Stimulated activated CD8-positive, alpha-beta memory T cell treated with anti-CD3 and anti-CD28 coated beads, Interleukin-7, amount 100 ng/mL, for 4 hours (primary cell): ENCODE measurements around the gene MT1X.
"Not testable (repeated sequence)": the region's sequence is repeated elsewhere in the genome, so short reads cannot be mapped to it uniquely, and the experiment has no call there.

Experiments used
- DNase-seq, 2 donors: peaks; one replicate each; pipeline ENCODE4 v3.0.0-alpha.2; 2020; ENCODE audit warnings: low read depth in 2 of 2

The MT1X gene

DNA sequence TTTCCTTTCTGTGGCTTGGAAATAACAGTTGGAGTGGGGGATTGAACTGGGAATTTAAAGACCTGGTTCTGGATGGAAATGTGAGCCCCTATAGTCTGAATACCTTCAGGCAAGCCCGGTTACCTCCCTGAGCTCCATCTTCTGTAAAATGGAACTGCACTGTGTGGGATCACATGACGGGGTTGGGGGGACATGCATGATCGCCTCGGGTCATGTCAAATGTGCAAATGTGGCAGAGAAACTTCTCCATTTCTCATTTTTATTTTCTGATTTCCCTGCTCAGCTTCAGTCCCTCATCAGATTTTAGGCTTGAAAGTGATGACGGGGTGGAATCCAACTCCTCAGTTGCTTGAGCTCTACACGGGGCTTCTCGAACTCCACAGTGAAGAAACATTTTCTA, 29.1 kb upstream of the MT1X start:
- no peak for DNase-seq

GRCh38 chr16:56657555-56658326, 24.5 kb upstream of the MT1X start, which contains the start of gene MT1F:
Gene MT1F, plus strand, starts transcription at chr16:56657959. Its CDS starts 100 bp downstream, at chr16:56658059.
- peak; percentile 37 to 62 for DNase-seq

GRCh38 chr16:56658327-56658875, 23.9 kb upstream of the MT1X start:
- DNase-seq, result no peak

- no peak for DNase-seq
Measured at GRCh38 chr16:56662357-56663354, 19.6 kb upstream of the MT1X start.

- no peak for DNase-seq
Measured at GRCh38 chr16:56664506-56664905, 17.8 kb upstream of the MT1X start.

DNA sequence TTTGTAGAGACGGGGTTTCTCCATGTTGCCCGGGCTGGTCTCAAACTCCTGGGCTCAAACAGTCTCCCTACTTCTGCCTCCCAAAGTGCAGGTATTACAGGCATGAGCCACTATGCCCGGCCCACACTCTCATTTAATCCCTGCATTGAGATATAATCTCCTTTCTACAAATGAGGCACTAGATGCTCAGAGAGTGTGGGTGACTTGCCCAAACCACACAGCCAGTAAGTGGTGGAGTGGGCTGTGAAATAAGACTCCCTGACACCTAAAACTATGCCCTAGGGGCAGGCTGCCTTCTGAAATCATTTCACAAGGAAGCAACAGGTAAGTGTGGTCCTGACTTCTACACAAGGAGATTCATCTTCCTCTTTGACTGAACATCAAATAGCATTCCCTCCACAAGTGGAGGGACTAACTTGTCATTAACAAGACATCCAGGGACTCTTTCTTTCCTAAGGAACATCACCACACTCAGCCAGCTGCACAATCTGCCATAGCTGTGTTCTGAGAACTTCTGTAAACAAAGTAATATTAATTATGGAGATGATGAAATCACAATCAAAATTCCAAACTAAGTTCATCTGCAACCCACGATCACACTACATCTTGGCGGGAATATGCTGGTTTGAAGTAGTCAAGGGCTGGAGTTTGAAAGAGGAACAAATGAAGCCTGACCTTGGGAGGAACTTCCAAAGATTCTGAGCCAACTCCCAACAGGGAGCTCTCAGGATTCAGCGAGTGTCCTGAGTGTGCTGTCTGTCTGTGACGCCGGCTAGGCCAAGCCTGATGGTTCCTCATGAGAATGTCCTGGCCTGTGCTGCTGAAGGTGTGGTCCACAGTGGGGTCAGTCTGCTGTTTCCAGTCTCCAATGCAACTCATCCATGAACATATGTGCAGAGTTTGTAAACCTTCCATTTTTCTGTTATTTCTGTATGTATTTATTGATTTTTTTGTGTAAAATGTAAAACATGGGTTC, 16.7 kb upstream of the MT1X start:
- not testable (repeated sequence) for DNase-seq

- DNase-seq, result no peak
Measured at GRCh38 chr16:56667581-56668571, 14.4 kb upstream of the MT1X start, which contains the start of gene MT1G. Gene MT1G, minus strand, starts transcription at chr16:56668065. Its CDS starts 72 bp downstream, at chr16:56667993.

GRCh38 chr16:56669005-56669839, 13.0 kb upstream of the MT1X start, which contains the start of gene MT1H:
Gene MT1H, plus strand, starts transcription at chr16:56669814. Its CDS starts 71 bp downstream, at chr16:56669885.
- DNase-seq, result no peak

DNA sequence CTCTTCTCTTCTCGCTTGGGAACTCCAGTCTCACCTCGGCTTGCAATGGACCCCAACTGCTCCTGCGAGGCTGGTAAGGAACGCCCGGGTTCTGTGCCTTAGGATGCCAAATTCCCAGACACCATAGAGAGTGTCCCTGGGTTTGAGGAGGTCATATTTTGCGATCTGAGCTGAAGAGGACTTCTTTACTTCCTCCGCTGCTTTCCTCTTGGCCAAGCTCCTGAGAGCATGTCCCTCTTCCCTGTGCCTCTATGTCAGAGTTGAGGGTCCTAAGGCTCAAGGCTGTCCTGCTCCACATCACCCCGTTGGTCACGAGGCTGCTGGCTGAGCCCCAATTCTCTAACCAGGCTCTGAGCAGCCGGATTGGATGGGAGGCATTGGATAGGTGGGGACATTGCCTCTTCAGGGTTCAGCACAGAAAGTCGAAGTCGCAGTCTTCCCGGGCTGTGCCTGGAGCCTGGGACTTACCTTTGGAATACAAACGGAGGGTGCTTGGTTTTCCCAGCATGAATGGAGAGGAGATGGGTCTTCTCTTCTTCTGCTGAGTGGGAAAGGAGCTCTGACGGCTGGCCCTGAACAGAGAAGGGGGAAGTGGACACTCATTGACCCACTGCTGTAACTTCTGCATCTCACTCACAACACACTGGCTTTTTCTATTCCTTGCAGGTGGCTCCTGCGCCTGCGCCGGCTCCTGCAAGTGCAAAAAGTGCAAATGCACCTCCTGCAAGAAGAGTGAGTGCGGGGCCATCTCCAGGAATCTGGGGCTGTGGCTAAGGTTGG, 12.2 kb upstream of the MT1X start:
- no peak for DNase-seq

- DNase-seq, result no peak
Measured at GRCh38 chr16:56670620-56670934, 11.7 kb upstream of the MT1X start.

GRCh38 chr16:56671691-56672090, 10.6 kb upstream of the MT1X start:
- not testable (repeated sequence) for DNase-seq

DNA sequence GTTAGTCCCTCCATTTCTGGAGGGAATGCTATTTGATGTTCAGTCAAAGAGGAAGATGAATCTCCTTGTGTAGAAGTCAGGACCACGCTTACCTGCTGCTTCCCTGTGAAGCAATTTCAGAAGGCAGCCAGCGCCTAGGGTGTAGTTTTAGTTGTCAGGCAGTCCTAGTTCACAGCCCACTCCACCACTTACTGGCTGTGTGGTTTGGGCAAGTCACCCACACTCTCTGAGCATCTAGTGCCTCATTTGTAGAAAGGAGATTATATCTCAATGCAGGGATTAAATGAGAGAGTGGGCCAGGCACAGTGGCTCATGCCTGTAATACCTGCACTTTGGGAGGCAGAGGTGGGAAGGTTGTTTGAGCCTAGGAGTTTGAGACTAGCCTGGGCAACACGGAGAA, 10.1 kb upstream of the MT1X start:
- not testable (repeated sequence) for DNase-seq

DNA sequence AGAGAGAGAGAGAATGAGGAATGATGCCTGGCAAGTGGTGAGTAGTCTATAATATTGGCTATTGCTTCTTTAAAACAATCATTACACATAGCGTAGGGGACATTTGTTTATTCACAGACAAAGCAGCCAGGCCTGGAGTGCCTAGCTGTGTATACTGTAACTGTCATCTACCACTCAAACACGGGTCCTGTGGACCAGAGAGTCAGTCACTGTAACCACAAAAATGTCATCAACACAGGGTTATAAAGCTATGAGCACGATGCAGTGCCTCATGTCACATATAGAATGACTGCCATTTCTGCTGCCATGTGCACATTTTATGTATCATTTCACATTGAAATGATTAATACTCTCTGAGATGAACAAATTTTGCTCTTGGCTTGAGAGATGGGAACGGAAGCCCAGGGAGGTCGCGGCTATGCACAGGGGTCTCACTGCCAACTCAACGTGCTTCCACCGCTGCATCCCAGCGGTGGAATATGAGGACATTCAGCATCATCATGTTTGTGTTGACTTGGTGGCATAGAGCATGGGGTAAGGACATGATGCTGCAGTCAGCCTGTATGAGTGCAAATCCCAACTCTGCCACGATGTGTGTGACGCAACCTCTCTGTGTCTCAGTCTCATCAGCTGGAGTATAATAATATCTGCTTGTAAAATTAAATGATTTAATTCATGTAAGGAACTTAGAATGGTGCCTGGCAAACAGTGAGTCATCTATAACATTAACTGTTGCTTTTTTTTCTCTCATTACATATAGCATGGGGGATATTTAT, 9.3 kb upstream of the MT1X start:
- DNase-seq, result no peak

DNA sequence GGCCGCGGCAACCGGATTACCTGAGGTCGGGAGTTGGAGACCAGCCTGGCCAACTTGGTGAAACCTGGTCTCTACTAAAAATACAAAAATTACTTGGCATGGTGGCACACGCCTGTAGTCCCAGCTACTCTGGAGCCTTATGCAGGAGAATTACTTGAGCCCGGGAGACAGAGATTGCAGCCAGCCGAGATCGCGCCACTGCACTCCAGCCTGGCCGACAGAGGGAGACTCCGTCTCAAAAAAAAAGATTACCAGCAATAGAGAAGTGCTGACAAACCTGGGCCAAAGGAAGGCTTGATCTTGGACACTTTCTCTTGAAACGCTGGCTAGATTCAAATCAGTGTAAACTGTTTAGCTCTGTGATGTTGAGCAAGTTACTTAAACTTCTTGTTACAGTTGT, 8.3 kb upstream of the MT1X start:
- no peak for DNase-seq

DNA sequence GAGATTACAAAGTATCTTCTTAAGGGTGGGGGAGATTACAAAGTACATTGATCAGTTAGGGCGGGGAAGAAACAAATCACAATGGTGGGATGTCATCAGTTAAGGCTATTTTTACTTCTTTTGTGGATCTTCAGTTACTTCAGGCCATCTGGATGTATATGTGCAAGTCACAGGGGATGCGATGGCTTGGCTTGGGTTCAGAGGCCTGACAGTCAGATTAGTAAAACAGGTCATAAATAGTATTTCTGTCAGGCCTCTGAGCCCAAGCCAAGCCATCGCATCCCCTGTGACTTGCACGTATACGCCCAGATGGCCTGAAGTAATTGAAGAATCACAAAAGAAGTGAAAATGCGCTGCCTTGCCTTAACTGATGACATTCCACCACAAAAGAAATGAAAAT, 7.7 kb upstream of the MT1X start:
- DNase-seq, result not testable (repeated sequence)

DNA sequence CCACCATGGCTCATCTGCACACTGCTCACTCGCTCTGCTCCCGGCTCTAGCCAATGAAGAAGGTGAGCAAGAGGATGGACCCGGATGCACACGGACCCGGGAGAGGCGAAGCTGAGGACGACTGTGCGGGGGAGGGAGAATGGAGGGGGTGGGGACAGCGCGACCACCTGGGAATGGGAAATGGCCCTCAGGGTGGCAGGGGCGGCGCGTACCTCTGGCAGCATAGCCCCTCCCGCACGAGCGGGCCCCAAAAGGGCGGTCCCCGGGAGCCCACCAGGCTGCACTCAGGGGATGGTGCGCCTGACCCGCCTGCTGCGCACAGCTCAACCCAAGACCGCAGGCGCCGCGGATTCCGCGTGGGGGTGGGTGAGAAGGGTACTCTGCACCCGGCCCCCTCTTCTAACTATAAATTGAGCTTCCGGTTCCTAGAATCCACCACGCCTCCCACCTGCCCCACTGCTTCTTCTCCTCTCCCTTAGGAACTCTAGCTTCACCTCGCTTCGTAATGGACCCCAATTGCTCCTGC, 6.5 kb upstream of the MT1X start:
- DNase-seq, result peak; percentile 39 to 65

DNA sequence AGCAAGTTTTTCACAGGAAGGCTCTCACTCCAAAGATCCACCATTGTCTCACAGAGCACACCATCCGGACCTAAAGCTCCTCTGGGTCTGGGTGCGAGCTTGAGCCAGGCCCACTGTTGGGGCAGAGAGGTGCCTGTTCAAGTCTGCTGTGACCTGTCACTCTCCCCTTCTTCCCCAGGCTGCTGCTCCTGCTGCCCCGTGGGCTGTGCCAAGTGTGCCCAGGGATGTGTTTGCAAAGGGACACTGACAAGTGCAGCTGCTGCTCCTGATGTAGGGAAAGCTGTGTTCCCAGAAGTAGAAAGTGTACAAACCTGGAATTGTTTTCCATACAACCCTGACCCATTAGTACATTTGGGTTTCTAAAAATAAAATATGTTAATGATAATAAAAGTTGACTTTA, 4.8 kb upstream of the MT1X start:
- DNase-seq, result no peak
